ENCODE measurements around the gene LIPI.
"Not testable (repeated sequence)": the region's sequence is repeated elsewhere in the genome, so short reads cannot be mapped to it uniquely, and the experiment has no call there.

LIPI gene

GRCh38 chr21:14073615-14074014, 137.1 kb downstream of the LIPI start:
- no peak overlapping the region for H3K4me3 ChIP-seq (ENCODE audit: low read length)
- TF ChIP-seq ZNF274 (IDR thresholded peaks at IDR 0.05; ENCODE audit: low read depth, low read length): no peak

GRCh38 chr21:14072761-14073535, 137.8 kb downstream of the LIPI start:
- H3K4me3 ChIP-seq (ENCODE audit: low read length): no peak overlapping the region
- TF ChIP-seq ZNF274 (IDR thresholded peaks at IDR 0.05; ENCODE audit: low read depth, low read length): no peak

GRCh38 chr21:14071902-14072734, 138.6 kb downstream of the LIPI start:
- TF ChIP-seq ZNF274 (IDR thresholded peaks at IDR 0.05; ENCODE audit: low read depth, low read length): no peak
- H3K4me3 ChIP-seq (ENCODE audit: low read length): no peak overlapping the region

- no peak for TF ChIP-seq ZNF274 (IDR thresholded peaks at IDR 0.05; ENCODE audit: low read depth, low read length)
- no peak overlapping the region for H3K4me3 ChIP-seq (ENCODE audit: low read length)
Measured at GRCh38 chr21:14070968-14071367, 139.8 kb downstream of the LIPI start.

GRCh38 chr21:14070049-14070893, 140.5 kb downstream of the LIPI start:
- no peak for TF ChIP-seq ZNF274 (IDR thresholded peaks at IDR 0.05; ENCODE audit: low read depth, low read length)
- no peak overlapping the region for H3K4me3 ChIP-seq (ENCODE audit: low read length)

GRCh38 chr21:14064296-14064645, 146.5 kb downstream of the LIPI start:
- no peak for TF ChIP-seq ZNF274 (IDR thresholded peaks at IDR 0.05; ENCODE audit: low read depth, low read length)
- H3K4me3 ChIP-seq (ENCODE audit: low read length): no peak overlapping the region

- not testable (repeated sequence) for H3K4me3 ChIP-seq (ENCODE audit: low read length)
Measured at GRCh38 chr21:14063620-14064295, 147.0 kb downstream of the LIPI start.

GRCh38 chr21:14062684-14063083, 148.1 kb downstream of the LIPI start:
- not testable (repeated sequence) for H3K4me3 ChIP-seq (ENCODE audit: low read length)

- H3K4me3 ChIP-seq (ENCODE audit: low read length): not testable (repeated sequence)
Measured at GRCh38 chr21:14061820-14062219, 148.9 kb downstream of the LIPI start.

GRCh38 chr21:14058995-14059627, 151.6 kb downstream of the LIPI start:
- not testable (repeated sequence) for H3K4me3 ChIP-seq (ENCODE audit: low read length)
